Jurkat, Clone E6-1 (cell line): ENCODE results near the gene IL16.

Source experiments
- DNase-seq: peaks from one replicate; pipeline ENCODE4 v3.0.0-alpha.2; 2011; ENCODE audit warnings: low read depth, low spot score
- H3K4me3 ChIP-seq: 2 replicates; pipeline ENCODE4 v1.5.1; 2011; ENCODE audit warnings: mild to moderate bottlenecking, low read length, control low read depth, moderate library complexity

The IL16 gene

DNA sequence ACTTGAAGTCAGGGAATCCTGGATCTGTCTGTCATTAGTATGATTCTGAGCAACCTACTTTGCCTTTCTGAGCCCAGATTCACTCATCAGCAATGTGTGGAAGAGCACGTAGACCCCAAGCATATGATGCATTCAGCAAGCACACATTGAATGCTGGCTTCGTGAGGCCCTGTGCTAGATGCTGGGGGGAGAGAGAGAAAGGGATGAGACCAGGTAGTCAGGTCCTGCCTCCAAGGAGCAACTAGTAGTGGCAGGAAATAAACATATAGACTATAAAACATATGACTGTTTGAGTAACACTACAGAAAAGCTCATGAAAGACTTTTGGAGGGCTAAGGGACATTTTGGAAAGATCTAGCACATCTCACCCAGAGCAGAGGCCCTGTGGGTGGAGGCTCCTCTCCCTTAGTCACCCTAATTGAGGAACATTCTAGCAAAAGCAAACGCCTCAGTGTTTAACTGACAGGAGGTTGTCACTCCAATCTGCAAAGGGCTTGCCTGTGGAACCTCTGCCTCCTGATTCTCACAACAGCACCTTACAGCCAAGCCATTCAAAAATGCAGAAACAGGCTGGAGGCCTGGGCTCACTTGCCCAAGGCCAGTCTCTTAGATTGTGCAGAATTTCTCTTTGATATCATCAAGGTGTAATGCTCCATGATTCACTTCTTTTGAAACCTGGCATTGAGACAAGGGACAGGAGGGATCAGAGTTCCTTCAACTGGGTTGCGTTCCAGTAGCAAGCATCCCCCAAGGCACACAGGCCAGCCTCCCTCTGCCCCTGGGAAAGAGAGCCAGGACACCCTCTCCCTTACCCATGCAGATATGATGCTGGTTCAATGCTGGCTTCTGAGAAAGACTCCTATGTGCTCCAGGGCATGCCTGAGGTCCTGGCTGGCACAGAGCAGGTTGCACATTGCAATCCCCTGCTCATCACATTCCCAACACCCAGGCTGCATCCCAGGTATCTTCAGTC is 101.2 kb downstream of the IL16 start:
- peak overlapping the region; percentile 50; the same call in 1 of the 2 replicates for H3K4me3 ChIP-seq
- DNase-seq = no peak

DNA sequence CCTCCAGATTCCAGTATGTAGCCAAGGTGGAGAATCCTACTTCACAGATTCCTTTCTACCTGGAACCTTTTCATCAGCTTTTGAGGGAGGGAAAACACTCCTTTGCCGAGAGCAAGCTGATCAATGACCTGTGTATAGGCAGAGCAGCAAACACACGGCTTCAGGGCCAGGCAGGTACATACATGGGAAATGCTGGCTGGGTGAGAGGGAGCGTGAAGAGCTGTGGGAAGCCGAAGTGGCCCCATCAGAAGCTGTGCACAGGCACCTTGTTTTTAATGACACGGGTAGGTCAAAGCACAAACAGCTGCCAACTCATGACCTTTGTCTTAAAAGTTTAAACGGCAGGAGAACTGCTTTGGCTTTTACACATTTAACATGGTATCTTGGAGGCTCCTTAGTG is 101.9 kb downstream of the IL16 start:
- H3K4me3 ChIP-seq = no peak overlapping the region
- DNase-seq = no peak

DNA sequence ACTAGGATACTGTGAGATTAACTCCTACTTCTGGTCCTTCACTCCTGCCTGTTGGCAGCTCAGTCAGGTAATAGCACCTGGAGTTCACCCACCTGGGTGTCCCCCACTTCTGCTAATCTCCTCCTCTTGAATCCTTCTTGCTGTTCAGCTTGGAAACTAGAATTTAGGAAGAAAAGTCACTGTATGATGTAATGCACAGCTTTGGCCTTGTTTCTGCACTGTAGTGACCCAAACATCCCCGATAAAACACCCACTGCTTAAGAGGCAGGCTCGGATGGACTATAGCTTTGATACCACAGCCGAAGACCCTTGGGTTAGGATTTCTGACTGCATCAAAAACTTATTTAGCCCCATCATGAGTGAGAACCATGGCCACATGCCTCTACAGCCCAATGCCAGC is 102.5 kb downstream of the IL16 start:
- no peak overlapping the region for H3K4me3 ChIP-seq
- no peak for DNase-seq

DNA sequence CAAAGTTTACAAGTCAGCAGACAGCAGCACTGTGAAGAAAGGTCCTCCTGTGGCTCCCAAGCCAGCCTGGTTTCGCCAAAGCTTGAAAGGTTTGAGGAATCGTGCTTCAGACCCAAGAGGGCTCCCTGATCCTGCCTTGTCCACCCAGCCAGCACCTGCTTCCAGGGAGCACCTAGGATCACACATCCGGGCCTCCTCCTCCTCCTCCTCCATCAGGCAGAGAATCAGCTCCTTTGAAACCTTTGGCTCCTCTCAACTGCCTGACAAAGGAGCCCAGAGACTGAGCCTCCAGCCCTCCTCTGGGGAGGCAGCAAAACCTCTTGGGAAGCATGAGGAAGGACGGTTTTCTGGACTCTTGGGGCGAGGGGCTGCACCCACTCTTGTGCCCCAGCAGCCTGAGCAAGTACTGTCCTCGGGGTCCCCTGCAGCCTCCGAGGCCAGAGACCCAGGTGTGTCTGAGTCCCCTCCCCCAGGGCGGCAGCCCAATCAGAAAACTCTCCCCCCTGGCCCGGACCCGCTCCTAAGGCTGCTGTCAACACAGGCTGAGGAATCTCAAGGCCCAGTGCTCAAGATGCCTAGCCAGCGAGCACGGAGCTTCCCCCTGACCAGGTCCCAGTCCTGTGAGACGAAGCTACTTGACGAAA is 103.1 kb downstream of the IL16 start:
- no peak for DNase-seq
- H3K4me3 ChIP-seq = no peak overlapping the region

DNA sequence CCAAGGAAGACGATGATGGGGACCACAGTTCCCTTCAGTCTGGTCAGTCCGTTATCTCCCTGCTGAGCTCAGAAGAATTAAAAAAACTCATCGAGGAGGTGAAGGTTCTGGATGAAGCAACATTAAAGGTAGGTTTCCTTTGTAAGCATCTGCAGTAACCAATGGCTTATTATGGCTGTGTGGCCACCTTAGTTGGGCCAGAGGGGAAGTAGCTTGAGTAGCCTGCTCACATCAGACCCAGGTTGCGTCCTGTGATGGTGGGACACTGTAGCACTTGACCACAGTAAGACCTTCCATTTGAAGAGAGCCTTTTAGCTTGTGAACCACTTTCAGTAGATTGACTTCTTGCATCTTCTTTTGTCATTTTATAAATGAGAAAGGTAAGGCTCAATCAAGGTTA is 104.7 kb downstream of the IL16 start:
- no peak overlapping the region for H3K4me3 ChIP-seq
- no peak for DNase-seq

DNA sequence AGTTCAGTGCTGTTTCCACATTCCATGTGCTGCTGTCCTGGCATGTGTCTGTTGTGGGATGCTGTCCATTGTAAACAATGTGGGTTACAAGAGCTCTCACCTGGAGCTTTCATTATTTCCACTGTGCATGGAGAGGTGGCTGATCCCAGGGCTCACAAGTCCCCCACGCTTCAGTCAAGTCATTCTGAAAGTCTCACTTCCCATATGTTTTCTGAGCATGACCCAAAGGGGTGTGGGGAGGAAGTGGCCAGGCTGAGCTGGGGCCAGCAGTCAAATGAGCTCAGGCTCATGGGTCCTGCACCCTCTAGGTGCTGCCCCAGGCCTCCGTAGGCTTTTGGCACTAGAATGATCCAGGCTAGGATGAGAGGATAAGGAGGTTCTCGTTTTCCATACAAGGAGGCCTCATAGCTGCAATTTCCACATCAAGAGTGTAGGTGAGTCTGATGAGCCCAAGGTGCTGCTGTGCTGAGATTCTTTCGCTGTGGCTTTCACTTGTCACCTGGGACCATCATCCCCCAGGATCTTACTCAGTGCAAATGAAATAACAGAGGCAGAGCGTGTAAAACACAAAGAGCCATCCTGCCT is 105.2 kb downstream of the IL16 start:
- DNase-seq = no peak
- no peak overlapping the region for H3K4me3 ChIP-seq

DNA sequence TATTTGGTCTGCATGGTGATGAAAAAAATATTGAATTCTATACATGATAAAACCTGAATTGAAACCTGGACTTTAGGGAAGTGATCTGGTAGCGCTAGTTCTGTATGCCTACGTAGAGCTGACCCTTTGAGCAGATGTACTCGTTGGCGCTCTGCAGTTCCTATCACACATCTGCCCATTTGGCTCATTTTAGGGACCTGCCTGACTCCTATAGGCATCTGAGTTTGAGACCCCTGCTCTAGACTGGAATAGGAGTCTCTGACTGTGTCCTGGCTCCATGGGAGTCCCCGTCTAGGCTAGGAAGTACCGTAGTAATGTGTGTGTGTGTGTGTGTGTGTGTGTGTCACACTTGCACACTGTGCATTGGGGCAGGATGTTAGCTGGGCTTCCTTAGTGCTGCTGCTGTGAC is 106.0 kb downstream of the IL16 start:
- H3K4me3 ChIP-seq = no peak overlapping the region
- DNase-seq = no peak

DNA sequence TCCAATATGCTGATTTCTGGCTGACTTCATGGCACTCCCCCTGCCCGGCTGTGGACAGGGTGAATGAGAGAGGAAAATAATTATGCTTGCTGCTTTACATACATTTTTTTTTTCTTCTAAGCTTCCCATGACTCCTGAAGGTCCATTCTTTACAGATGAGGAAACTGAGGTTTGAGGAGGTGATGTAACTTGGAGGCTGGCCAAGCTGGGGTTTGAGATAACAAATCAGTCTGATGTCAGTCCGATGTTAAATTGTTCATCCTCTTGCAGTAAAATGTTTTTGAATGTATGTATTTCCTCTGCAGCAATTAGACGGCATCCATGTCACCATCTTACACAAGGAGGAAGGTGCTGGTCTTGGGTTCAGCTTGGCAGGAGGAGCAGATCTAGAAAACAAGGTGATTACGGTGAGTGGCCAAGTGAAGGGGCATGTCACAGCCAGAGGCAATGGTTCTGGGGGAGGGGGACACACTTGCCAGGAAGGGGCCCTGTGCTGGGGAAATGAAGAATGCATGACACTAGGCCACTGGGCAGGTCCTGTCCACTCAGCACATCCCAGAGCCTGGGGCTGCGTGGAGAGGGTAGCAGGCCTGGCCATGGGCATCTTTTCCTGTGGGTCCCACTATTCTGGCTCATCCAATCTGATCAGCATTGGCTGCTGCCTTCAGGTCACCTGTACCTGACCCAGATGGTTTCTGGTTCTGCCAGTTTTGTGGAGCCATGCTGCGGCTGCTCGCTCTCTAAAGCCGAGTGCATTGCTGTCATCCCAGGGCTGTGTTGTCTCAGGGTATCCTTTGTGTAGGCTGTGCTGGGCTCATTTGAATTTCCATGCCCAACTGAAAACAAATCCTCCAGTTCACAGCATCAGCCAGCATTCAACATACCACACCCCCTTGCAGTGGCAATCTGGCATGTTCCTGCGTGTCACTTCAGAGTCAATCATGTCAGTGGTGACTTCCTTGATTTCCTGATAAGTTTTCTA is 106.9 kb downstream of the IL16 start:
- DNase-seq = no peak
- no peak overlapping the region for H3K4me3 ChIP-seq

DNA sequence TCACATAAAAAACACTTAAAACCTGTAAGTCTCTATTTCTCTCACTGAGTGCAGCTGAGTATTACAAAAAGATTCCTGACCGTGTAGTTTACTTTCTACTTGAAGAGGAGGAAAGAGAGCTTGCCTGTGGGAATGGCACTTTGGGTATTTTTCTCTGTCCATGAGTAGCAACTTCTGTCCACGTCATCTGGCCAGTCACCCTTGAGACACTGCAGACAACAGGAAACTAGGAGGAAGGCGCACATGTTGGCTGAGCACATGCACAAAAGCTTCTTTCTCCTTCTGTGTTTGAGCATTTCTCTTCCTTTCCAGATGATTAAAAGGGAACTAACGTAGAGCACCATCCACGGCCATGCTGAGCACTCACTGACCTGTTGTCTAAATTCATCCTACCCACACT is 107.5 kb downstream of the IL16 start:
- H3K4me3 ChIP-seq = no peak overlapping the region
- DNase-seq = no peak

DNA sequence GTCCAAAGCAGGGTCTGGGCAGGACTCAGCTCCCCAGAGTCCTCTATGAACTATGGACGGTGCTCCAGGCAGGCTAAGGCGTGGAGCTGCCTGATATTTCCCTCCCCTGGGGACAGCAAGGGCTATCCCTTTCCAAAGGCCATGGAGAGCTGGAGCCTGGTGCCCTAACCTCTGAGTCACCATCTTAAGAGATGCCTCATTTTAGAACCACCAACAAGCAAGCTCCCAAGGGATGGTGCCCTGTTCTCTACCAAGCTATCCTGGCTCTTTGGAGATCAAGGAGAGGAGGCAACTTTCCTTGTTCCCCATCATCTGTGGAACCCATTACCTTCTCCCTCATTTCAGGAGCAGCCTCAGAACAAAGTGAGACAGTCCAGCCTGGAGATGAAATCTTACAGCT is 111.6 kb downstream of the IL16 start:
- no peak for DNase-seq
- no peak overlapping the region for H3K4me3 ChIP-seq

DNA sequence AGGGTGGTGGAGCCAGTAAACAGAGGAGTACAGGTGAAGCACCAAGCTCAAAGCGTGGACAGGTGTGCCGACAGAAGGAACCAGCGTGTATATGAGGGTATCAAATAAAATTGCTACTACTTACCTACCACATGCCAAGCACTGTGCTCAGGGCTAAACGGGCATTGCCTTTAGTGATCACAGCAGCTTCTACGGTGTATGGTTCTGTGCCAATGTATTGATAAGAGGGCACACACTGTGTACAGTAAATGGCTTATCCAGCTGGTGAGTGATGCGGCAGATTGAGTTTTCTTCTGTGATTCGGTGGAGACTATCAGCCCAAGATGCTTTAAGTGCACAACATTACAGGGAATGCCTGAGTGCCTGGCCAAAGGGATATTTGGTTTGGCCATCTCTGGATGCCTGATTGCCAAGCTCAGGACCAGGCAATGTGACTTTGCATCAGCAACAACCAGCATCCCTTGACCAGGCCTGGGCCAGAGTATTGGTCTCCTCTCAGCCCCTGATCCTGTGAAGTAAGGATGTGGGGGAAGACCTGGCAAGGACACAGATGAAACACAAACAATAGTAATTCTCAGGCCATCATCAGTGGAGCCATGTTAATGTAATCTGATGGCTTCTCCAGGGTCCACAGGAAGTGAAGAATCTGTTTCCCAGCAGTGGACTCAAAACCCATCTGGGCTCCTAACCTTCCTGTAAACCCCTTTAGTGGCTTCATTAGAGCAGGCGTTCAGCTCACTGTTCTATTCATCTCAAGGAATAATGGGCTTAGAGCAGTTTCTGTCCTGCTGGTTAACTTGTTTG is 113.2 kb downstream of the IL16 start:
- no peak for DNase-seq
- no peak overlapping the region for H3K4me3 ChIP-seq

DNA sequence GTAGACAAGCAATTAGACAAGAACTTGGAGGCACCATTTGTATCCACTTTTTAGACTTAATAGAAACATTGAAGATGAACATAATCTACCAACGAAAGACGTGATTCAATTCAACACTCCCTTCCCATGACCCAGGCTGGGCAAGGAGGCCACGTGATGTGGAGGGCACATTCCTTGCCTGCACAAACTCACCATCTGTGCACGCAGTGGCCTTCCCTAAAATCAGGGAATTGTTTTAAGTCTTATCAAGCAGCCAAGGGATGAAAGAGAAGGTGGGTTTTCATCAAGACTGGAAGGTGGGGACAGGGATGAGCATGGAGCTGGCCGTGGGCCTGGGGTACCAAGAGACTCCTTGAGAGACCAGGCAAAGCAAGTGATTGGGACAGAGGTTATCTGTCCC is 113.8 kb downstream of the IL16 start:
- no peak for DNase-seq
- no peak overlapping the region for H3K4me3 ChIP-seq

DNA sequence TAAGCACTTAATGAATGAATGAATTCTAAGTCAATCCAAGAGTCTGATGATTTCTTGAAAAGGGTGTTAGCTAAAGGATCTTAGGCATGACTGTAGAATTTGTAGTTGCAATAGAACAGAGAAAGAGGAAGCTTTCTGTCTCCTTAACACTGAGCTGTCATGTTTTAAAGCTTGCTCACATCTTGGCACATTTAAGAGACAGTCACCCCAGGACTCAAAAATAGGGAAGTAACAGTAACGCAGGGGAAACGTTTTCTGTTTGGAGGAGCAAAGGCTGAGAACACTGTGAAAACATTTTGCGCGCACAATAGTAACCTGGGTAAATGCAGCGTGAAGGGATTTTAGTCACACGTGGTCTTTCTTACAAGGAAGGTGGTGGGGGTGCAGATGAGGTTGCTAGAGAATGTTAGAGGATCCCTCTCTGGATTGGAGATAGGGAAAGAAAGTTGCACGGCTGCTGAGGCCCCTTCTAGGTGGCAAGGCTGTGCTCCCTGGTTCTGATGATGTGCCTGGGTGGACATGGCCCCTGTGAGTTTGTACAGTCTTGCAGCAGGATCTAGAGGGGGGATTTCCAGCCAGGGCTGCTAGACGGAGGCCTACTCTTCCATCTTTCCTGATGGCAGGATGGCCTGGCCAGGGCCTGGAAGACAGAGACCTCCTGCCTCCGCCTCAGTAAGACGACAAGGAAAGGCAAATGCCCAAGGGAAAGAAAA is 115.2 kb downstream of the IL16 start:
- no peak for DNase-seq
- H3K4me3 ChIP-seq = no peak overlapping the region

DNA sequence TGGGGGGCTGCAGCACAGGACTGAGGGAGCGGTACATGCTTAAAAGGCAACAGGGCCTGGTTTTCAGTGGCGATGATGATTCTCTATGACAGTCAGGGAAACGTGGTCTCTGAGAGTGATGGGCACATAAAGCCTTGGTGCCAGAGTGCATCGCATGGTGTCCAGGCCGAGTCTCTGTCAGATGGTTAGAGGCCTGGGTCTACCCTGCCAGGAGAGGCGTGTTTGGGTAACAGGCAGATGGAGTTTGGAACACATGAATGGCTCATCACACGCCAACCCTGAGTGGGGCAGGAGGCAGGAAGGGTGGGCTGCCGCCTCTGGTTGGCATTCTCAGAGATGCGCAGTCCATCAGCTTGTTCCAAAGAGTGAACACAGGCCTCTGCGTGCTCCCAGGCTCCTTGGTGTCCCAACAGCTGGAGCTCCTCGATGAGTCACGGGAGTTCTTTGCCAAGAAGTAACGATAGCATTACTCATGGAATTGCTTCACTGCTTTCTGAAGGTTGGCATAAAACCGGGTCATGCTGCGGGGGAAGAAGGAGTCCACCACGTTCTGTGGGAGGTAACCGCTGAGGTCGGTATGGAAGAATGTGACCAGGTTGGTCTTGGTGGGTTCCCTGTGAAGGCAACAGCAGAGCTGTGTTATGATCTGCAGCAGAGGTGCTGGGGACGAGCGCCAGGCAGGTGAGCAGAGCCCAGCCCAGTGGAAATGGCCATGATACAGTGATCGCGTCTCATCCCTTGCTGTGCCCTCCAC is 116.3 kb downstream of the IL16 start:
- no peak overlapping the region for H3K4me3 ChIP-seq
- no peak for DNase-seq

DNA sequence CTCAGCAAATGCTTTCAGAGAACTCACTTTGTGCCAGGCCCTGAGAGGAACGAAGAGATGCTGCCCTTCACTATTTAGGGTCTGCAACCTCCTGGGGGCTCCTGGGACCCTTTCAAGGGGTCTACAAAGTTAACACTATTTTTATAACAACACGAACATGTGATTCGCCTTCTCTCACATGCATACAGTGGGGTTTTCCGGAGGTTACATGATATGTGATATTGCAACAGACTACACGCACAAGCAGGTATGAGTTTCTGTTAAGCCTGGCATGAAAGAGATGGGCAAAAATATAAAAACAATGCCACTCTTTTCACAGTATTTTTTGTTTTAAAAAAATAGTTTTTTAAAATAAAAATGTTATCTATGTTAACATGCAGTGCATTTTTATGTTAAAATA is 117.0 kb downstream of the IL16 start:
- H3K4me3 ChIP-seq = no peak overlapping the region
- DNase-seq = no peak

DNA sequence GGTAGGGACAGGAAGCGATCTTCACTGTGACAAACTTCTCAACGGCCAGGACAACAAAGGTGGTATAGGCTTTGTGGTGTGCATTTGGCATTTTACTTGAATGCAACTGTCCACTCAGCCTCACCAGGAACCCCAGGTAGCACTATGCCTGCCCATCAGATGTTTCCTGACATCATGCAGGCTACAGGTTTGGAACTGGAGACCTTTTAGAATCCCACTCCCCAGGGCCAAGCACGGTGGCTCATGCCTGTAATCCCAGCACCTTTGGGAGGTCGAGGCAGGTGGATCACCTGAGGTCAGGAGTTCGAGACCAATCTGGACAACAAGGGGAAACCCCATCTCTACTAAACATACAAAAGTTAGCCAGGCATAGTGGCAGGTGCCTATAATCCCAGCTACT is 117.7 kb downstream of the IL16 start:
- DNase-seq = no peak
- H3K4me3 ChIP-seq = no peak overlapping the region
